22Rv1 (cell line): Measurements from ENCODE around the gene KLK6.

Experiments
- ZFX ChIP-seq: fragments of 450-650 bp; IDR thresholded peaks from 2 replicates; pipeline ENCODE4 v1.6.1; 2017; ENCODE audit warnings: antibody characterized with exemption, borderline replicate concordance
- TF ChIP-seq, protein P1 (sequence below): fragments of 450-650 bp; IDR thresholded peaks from 2 replicates; pipeline ENCODE4 v1.5.1; 2017; ENCODE audit warnings: mild to moderate bottlenecking

GRCh38 chr19:50998061-50998460, 28.7 kb upstream of the KLK6 start:
- TF ChIP-seq, protein P1, sequence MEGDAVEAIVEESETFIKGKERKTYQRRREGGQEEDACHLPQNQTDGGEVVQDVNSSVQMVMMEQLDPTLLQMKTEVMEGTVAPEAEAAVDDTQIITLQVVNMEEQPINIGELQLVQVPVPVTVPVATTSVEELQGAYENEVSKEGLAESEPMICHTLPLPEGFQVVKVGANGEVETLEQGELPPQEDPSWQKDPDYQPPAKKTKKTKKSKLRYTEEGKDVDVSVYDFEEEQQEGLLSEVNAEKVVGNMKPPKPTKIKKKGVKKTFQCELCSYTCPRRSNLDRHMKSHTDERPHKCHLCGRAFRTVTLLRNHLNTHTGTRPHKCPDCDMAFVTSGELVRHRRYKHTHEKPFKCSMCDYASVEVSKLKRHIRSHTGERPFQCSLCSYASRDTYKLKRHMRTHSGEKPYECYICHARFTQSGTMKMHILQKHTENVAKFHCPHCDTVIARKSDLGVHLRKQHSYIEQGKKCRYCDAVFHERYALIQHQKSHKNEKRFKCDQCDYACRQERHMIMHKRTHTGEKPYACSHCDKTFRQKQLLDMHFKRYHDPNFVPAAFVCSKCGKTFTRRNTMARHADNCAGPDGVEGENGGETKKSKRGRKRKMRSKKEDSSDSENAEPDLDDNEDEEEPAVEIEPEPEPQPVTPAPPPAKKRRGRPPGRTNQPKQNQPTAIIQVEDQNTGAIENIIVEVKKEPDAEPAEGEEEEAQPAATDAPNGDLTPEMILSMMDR, result no peak
- TF ChIP-seq ZFX, result no peak
